Smooth muscle cell (in vitro differentiated cells): ENCODE results near the gene TNRC18. TPM values are rescaled to one million over a fixed set of nuclear protein-coding genes. Genes with fewer than 3 reads are reported as not detected.
"Not testable (repeated sequence)": the region's sequence is repeated elsewhere in the genome, so short reads cannot be mapped to it uniquely, and the experiment has no call there.

Experiments
- DNase-seq: peaks from one replicate; lab custom pipeline; 2025; ENCODE audit not compliant: unreplicated experiment; lab: John Stamatoyannopoulos, UW
- H2AFZ ChIP-seq: fragments of 200-600 bp; sonication (generic); 2 replicates; pipeline ENCODE4 v1.6.0; 2016; ENCODE audit warnings: antibody characterized with exemption, low read depth, mild to moderate bottlenecking
- H3F3A ChIP-seq: fragments of 200-600 bp; sonication (generic); 2 replicates; pipeline ENCODE4 v1.6.0; 2017; ENCODE audit warnings: antibody characterized with exemption, low read depth
- H3K27ac ChIP-seq: fragments of 200-600 bp; sonication (generic); 2 replicates; pipeline ENCODE4 v1.5.1; 2016; ENCODE audit warnings: low read depth, mild to moderate bottlenecking
- H3K27me3 ChIP-seq: fragments of 200-600 bp; sonication (generic); 2 replicates; pipeline ENCODE4 v1.6.1; 2016; ENCODE audit warnings: low read depth, mild to moderate bottlenecking
- H3K36me3 ChIP-seq: fragments of 200-600 bp; sonication (generic); 2 replicates; pipeline ENCODE4 v1.5.1; 2016; ENCODE audit warnings: low read depth
- H3K4me1 ChIP-seq: fragments of 200-600 bp; sonication (generic); 2 replicates; pipeline ENCODE4 v1.5.1; 2016; ENCODE audit warnings: low read depth
- H3K4me2 ChIP-seq: fragments of 200-600 bp; sonication (generic); 2 replicates; pipeline ENCODE4 v1.6.0; 2016; ENCODE audit warnings: mild to moderate bottlenecking
- H3K4me3 ChIP-seq: fragments of 200-600 bp; sonication (generic); 2 replicates; pipeline ENCODE4 v1.5.1; 2016; ENCODE audit warnings: mild to moderate bottlenecking
- H3K79me2 ChIP-seq: fragments of 200-600 bp; sonication (generic); 2 replicates; pipeline ENCODE4 v1.6.0; 2016; ENCODE audit warnings: low read depth, mild to moderate bottlenecking
- H3K9ac ChIP-seq: fragments of 200-600 bp; sonication (generic); 2 replicates; pipeline ENCODE4 v1.6.0; 2016; ENCODE audit warnings: low read depth
- H3K9me3 ChIP-seq: fragments of 200-600 bp; sonication (generic); replicated peaks from 2 replicates; pipeline ENCODE4 v1.5.1; 2016; ENCODE audit warnings: low read depth
- H4K20me1 ChIP-seq: fragments of 200-600 bp; sonication (generic); 2 replicates; pipeline ENCODE4 v1.6.0; 2016; ENCODE audit warnings: low read depth
- CTCF ChIP-seq: fragments of 200-600 bp; sonication (generic); IDR thresholded peaks from 2 replicates; pipeline ENCODE4 v1.5.1; 2017; ENCODE audit warnings: borderline replicate concordance, mild to moderate bottlenecking, antibody characterized with exemption; ENCODE audit not compliant: insufficient read depth, poor library complexity, severe bottlenecking
- WGBS: methylation state at CpG from one replicate; pipeline ENCODE4 v1.1.7; 2016; ENCODE audit warnings: low lambda C conversion rate; 5-methylcytosine and 5-hydroxymethylcytosine counted together
- polyA plus RNA-seq: library from polyadenylated mRNA; unstranded; fragments of >200 nt; fragmentation: Nextera tagmentation; extraction: Ambion mirVana; gene quantifications from 2 replicates; pipeline ENCODE4 v1.2.1, GENCODE V29; 2016
- total RNA-seq: library from RNA; depleted of rRNA; stranded (reverse); fragments of >200 nt; gene quantifications from 2 replicates; pipeline ENCODE4 v1.2.3, GENCODE V29; 2014

The TNRC18 gene
- total and polyA plus RNA-seq, 2 experiments from 2014 or later: 6.4 to 40.3 TPM

- Histone ChIP-seq H3K9me3 (no peaks in the 10 kb centered on the region), H3K4me3 (no peak overlapping the region), H3K79me2 (no peaks in the 10 kb centered on the region), H4K20me1 (no peaks in the 10 kb centered on the region), H3K4me1 (no peaks in the 10 kb centered on the region), H3K27me3 (no peaks in the 10 kb centered on the region), H3K4me2 (no peak overlapping the region), H3K27ac (no peak overlapping the region), H2AFZ (no peak overlapping the region), H3K9ac (no peak overlapping the region), H3F3A (no peaks in the 10 kb centered on the region), H3K36me3 (no peaks in the 10 kb centered on the region)
- TF ChIP-seq CTCF: no peak
- WGBS: 77% methylated on average over 19 of the region's 19 CpGs
- no peak for DNase-seq
These were observed 158.1 kb downstream of the TNRC18 start for GRCh38 chr7:5265320-5266190.

- H3K4me1 ChIP-seq, H3K27me3 ChIP-seq, H2AFZ ChIP-seq, H4K20me1 ChIP-seq, H3K4me3 ChIP-seq, H3K27ac ChIP-seq, H3F3A ChIP-seq, H3K79me2 ChIP-seq, H3K9me3 ChIP-seq, H3K4me2 ChIP-seq, H3K36me3 ChIP-seq, H3K9ac ChIP-seq, DNase-seq: not testable (repeated sequence)
- 83% methylated on average over 9 of the region's 10 CpGs for WGBS
These were observed 160.6 kb downstream of the TNRC18 start for GRCh38 chr7:5263066-5263465.

DNA sequence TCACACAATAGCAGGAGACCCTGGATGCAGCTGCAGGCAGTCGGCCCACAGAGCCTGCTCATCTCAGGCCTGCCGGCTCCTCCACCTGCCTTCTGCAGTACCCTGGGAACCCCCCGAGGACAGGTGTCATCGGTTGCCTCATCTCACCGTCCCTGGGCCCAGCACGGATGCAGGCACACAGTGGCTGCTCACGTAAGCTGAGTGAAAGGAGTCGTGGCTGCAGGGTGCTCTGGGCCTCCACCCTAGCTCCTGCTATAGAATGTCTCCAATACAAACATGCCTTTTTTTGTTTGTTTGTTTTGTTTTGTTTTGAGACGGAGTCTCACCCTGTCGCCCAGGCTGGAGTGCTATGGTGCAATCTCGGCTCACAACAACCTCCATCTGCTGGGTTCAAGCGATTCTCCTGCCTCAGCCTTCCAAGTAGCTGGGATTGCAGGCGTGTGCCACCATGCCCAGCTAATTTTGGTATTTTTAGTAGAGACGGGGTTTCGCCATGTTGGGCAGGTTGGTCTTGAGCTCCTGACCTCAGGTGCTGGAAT is 163.0 kb downstream of the TNRC18 start:
- H3K27me3 ChIP-seq, H3K9me3 ChIP-seq, H3K4me2 ChIP-seq, DNase-seq, H3K79me2 ChIP-seq, H3K4me1 ChIP-seq, H3K36me3 ChIP-seq, H3F3A ChIP-seq, H3K4me3 ChIP-seq, H3K27ac ChIP-seq, H4K20me1 ChIP-seq, H2AFZ ChIP-seq, H3K9ac ChIP-seq: not testable (repeated sequence)
- WGBS: 95% methylated on average over 15 of the region's 15 CpGs

Other genes with a start within 250 kb of the TNRC18 start
- gene WIPI2, start 233.6 kb downstream of the TNRC18 start, total RNA-seq: 39.5 and 42.0 TPM in 2 replicates
- gene WIPI2, start 233.6 kb downstream of the TNRC18 start, polyA plus RNA-seq: 55.5 and 59.3 TPM in 2 replicates
- 3.7 and 7.9 TPM in 2 replicates for gene SLC29A4, start 140.9 kb downstream of the TNRC18 start, total RNA-seq
- 16.6 TPM in 2 replicates for gene SLC29A4, start 140.9 kb downstream of the TNRC18 start, polyA plus RNA-seq
- gene FBXL18, start 90.0 kb upstream of the TNRC18 start, total RNA-seq: 4.2 and 11.0 TPM in 2 replicates
- 3.6 and 8.5 TPM in 2 replicates for gene FBXL18, start 90.0 kb upstream of the TNRC18 start, polyA plus RNA-seq
- 4,583 and 5,789 TPM in 2 replicates for gene ACTB, start 106.8 kb upstream of the TNRC18 start, total RNA-seq
- 15,841 and 17,804 TPM in 2 replicates for gene ACTB, start 106.8 kb upstream of the TNRC18 start, polyA plus RNA-seq
- gene FSCN1, start 169.0 kb upstream of the TNRC18 start, total RNA-seq: 307 and 324 TPM in 2 replicates
- gene FSCN1, start 169.0 kb upstream of the TNRC18 start, polyA plus RNA-seq: 312 and 336 TPM in 2 replicates